ENCODE data around the gene TRMT61A.
A peak's percentile ranks its signal among the peaks of the same experiment; 100 is the strongest.

DNA sequence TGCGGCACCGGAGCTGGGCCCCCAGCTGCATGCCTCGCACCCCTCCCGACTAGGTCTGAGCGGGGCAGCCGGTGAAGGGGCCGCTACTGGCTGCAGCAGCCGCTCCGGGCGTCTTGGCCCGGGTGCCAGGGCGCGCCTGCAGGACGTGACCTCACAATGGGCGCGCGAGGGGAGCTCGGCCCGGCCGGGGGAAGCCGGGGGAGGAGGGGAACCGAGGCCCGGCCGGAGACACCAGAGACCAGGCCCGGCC, 33.1 kb downstream of the TRMT61A start:
- TF ChIP-seq, protein P1, sequence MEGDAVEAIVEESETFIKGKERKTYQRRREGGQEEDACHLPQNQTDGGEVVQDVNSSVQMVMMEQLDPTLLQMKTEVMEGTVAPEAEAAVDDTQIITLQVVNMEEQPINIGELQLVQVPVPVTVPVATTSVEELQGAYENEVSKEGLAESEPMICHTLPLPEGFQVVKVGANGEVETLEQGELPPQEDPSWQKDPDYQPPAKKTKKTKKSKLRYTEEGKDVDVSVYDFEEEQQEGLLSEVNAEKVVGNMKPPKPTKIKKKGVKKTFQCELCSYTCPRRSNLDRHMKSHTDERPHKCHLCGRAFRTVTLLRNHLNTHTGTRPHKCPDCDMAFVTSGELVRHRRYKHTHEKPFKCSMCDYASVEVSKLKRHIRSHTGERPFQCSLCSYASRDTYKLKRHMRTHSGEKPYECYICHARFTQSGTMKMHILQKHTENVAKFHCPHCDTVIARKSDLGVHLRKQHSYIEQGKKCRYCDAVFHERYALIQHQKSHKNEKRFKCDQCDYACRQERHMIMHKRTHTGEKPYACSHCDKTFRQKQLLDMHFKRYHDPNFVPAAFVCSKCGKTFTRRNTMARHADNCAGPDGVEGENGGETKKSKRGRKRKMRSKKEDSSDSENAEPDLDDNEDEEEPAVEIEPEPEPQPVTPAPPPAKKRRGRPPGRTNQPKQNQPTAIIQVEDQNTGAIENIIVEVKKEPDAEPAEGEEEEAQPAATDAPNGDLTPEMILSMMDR (IDR thresholded peaks at IDR 0.05 in 2 of 3, conservative IDR thresholded peaks at IDR 0.05 in 1 of 3; ENCODE audit: insufficient read depth in 2 of 3, low read depth in 1 of 3, low read length in 3 of 3) = no peak
- no peak for TF ChIP-seq XRCC4 (IDR thresholded peaks at IDR 0.05; ENCODE audit: extremely low read depth, insufficient read depth, insufficient read length)
- no peak for TF ChIP-seq POLR2A (conservative IDR thresholded peaks at IDR 0.05)
- TF ChIP-seq, protein P2, sequence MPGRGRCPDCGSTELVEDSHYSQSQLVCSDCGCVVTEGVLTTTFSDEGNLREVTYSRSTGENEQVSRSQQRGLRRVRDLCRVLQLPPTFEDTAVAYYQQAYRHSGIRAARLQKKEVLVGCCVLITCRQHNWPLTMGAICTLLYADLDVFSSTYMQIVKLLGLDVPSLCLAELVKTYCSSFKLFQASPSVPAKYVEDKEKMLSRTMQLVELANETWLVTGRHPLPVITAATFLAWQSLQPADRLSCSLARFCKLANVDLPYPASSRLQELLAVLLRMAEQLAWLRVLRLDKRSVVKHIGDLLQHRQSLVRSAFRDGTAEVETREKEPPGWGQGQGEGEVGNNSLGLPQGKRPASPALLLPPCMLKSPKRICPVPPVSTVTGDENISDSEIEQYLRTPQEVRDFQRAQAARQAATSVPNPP (IDR thresholded peaks at IDR 0.05; ENCODE audit: borderline replicate concordance, insufficient read depth, insufficient read length) = no peak
- TF ChIP-seq, protein P3, sequence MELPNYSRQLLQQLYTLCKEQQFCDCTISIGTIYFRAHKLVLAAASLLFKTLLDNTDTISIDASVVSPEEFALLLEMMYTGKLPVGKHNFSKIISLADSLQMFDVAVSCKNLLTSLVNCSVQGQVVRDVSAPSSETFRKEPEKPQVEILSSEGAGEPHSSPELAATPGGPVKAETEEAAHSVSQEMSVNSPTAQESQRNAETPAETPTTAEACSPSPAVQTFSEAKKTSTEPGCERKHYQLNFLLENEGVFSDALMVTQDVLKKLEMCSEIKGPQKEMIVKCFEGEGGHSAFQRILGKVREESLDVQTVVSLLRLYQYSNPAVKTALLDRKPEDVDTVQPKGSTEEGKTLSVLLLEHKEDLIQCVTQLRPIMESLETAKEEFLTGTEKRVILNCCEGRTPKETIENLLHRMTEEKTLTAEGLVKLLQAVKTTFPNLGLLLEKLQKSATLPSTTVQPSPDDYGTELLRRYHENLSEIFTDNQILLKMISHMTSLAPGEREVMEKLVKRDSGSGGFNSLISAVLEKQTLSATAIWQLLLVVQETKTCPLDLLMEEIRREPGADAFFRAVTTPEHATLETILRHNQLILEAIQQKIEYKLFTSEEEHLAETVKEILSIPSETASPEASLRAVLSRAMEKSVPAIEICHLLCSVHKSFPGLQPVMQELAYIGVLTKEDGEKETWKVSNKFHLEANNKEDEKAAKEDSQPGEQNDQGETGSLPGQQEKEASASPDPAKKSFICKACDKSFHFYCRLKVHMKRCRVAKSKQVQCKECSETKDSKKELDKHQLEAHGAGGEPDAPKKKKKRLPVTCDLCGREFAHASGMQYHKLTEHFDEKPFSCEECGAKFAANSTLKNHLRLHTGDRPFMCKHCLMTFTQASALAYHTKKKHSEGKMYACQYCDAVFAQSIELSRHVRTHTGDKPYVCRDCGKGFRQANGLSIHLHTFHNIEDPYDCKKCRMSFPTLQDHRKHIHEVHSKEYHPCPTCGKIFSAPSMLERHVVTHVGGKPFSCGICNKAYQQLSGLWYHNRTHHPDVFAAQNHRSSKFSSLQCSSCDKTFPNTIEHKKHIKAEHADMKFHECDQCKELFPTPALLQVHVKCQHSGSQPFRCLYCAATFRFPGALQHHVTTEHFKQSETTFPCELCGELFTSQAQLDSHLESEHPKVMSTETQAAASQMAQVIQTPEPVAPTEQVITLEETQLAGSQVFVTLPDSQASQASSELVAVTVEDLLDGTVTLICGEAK (IDR thresholded peaks at IDR 0.05) = 0 out of 2 replicates have a peak, but pooled peaks have one; percentile 8
- TF ChIP-seq, protein P3 (CRISPR knock-in tag; IDR thresholded peaks at IDR 0.05) = no peak
- no peak for TF ChIP-seq HCFC1 (IDR thresholded peaks at IDR 0.05; ENCODE audit: low read depth, low read length)
- TF ChIP-seq, protein P4, sequence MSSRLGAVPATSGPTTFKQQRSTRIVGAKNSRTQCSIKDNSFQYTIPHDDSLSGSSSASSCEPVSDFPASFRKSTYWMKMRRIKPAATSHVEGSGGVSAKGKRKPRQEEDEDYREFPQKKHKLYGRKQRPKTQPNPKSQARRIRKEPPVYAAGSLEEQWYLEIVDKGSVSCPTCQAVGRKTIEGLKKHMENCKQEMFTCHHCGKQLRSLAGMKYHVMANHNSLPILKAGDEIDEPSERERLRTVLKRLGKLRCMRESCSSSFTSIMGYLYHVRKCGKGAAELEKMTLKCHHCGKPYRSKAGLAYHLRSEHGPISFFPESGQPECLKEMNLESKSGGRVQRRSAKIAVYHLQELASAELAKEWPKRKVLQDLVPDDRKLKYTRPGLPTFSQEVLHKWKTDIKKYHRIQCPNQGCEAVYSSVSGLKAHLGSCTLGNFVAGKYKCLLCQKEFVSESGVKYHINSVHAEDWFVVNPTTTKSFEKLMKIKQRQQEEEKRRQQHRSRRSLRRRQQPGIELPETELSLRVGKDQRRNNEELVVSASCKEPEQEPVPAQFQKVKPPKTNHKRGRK (tag; IDR thresholded peaks at IDR 0.05) = no peak
- TF ChIP-seq NR2C2 (CRISPR knock-in tag; IDR thresholded peaks at IDR 0.05) = no peak
- no peak for TF ChIP-seq NR2C2 (tag; IDR thresholded peaks at IDR 0.05)
- TF ChIP-seq JUN (IDR thresholded peaks at IDR 0.05; ENCODE audit: borderline replicate concordance, low read depth, low read length) = no peak
- no peak for TF ChIP-seq JUN (CRISPR knock-in tag; IDR thresholded peaks at IDR 0.05; ENCODE audit: borderline replicate concordance)
- TF ChIP-seq TGIF2 (CRISPR knock-in tag; IDR thresholded peaks at IDR 0.05) = no peak
- no peak for TF ChIP-seq KLF6 (CRISPR knock-in tag; IDR thresholded peaks at IDR 0.05; ENCODE audit: borderline replicate concordance)
- TF ChIP-seq SRF (CRISPR knock-in tag; IDR thresholded peaks at IDR 0.05) = no peak

All from K562 (cell line).